GM23338 (cell line): ENCODE data around the gene NAP1L4.

Source experiments
- CREB1 ChIP-seq: fragments of 250-450 bp; sonication (Bioruptor Pico); IDR thresholded peaks from 2 replicates; pipeline ENCODE4 v1.5.0; 2020; ENCODE audit warnings: low read depth, mild to moderate bottlenecking, moderate library complexity
- CTCF ChIP-seq, 2 experiments: fragments of 200-600 bp in 1 of 2; sonication (generic) in 1 of 2; conservative IDR thresholded peaks; 2 replicates each; pipeline versions ENCODE4 v1.5.1 to v1.6.1; 2016 to 2017; ENCODE audit warnings: antibody characterized with exemption in 2 of 2, low read depth in 2 of 2, mild to moderate bottlenecking in 2 of 2, moderate library complexity in 1 of 2

- TF ChIP-seq CTCF (conservative IDR thresholded peaks at IDR 0.05; ENCODE audit: low read depth in 2 of 2) (no peak), CREB1 (CRISPR knock-in tag) (no peak)
Observed at GRCh38 chr11:2977113-2977512, 15.0 kb downstream of the NAP1L4 start.
